ENCODE results near the gene TNS1. TPM values are rescaled to one million over a fixed set of nuclear protein-coding genes. Genes with fewer than 3 reads are reported as not detected.

Gene TNS1
- total and polyA plus RNA-seq, 9 of the 15 experiments (the other 6 are each of a cell fraction or from before 2014, with no cell fraction given) = 0.13 to 2.7 (median 0.77) TPM

DNA sequence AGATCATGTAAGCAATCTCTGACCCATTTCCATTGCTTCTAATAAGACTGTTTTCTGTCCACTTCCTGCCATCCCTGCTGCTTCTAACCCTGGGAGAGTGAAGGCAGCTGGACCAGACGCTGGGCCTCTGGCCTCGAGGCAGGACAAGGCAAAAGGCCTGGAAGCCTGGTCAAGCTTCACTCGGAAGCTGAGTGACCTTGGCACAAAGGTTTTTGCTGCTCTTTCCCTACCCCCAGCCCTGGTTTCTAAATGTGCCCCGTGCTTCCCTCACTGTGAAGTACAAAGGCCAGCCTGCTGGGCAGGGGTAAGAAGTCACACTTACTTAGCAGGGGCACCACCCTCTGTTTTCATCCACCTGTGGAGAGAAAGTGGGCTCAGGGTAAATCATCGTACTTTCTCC is 195.0 kb downstream of the TNS1 start (continued):
- TF ChIP-seq, protein P1, sequence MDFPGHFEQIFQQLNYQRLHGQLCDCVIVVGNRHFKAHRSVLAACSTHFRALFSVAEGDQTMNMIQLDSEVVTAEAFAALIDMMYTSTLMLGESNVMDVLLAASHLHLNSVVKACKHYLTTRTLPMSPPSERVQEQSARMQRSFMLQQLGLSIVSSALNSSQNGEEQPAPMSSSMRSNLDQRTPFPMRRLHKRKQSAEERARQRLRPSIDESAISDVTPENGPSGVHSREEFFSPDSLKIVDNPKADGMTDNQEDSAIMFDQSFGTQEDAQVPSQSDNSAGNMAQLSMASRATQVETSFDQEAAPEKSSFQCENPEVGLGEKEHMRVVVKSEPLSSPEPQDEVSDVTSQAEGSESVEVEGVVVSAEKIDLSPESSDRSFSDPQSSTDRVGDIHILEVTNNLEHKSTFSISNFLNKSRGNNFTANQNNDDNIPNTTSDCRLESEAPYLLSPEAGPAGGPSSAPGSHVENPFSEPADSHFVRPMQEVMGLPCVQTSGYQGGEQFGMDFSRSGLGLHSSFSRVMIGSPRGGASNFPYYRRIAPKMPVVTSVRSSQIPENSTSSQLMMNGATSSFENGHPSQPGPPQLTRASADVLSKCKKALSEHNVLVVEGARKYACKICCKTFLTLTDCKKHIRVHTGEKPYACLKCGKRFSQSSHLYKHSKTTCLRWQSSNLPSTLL (IDR thresholded peaks at IDR 0.05) = no peak
- TF ChIP-seq RFX1 (IDR thresholded peaks at IDR 0.05) = no peak

- Histone ChIP-seq H4K20me1 (replicated peaks; ENCODE audit: control insufficient read depth, insufficient read depth, low read length) (no peaks in the 10 kb centered on the region), H3K27ac (ENCODE audit: extremely low read depth, low read depth, low read length) (no peak overlapping the region), H3K9ac (ENCODE audit: insufficient read depth in 1 of 2, low read depth in 2 of 2, low read length in 2 of 2) (no peak overlapping the region), H3K79me2 (ENCODE audit: control insufficient read depth, insufficient read depth, low read length) (no peaks in the 10 kb centered on the region), H3K36me3 (ENCODE audit: control insufficient read depth, insufficient read depth, low read length) (no peaks in the 10 kb centered on the region), H3K4me3 (no peak overlapping the region), H3K9me3 (replicated peaks; ENCODE audit: control insufficient read depth, insufficient read depth, low read depth, low read length) (no peaks in the 10 kb centered on the region), H3K27me3 (ENCODE audit: control insufficient read depth in 2 of 2, insufficient read depth in 2 of 2, low read length in 2 of 2) (peaks cover 0 to 4% of the 10 kb centered on the region in 2 experiments; a peak in 3 of 5 replicates), H3K4me2 (ENCODE audit: insufficient read depth, low read length) (no peak overlapping the region), H2AFZ (ENCODE audit: low read depth, low read length) (no peak overlapping the region), H3K9me1 (ENCODE audit: control insufficient read depth, insufficient read depth, low read length) (no peaks in the 10 kb centered on the region), H3K4me1 (replicated peaks in 1 of 2; ENCODE audit: control insufficient read depth in 2 of 2, insufficient read depth in 2 of 2, low read length in 2 of 2) (peaks cover 0 to 17% of the 10 kb centered on the region in 2 experiments; a peak in 3 of 5 replicates)
- CTCF ChIA-PET (ENCODE audit: low intra/inter-chr PET ratio) = no interaction called here
- ATAC-seq = no peak
- in situ Hi-C loops (cut with MboI) (no loop called here), intact Hi-C loops (cut with micrococcal nuclease) (no loop called here)
- WGBS (ENCODE audit: insufficient coverage, low coverage, missing lambda C conversion rate) = 10% methylated on average over 3 of the region's 3 CpGs
- FAIRE-seq = no peak
- no peak for DNase-seq (ENCODE audit: extremely low read depth in 1 of 4, low spot score in 3 of 4)
- BruUV-seq (replicated peaks) = no TSS peak
- POLR2A ChIA-PET = no interaction called here
- TF ChIP-seq, protein P2, sequence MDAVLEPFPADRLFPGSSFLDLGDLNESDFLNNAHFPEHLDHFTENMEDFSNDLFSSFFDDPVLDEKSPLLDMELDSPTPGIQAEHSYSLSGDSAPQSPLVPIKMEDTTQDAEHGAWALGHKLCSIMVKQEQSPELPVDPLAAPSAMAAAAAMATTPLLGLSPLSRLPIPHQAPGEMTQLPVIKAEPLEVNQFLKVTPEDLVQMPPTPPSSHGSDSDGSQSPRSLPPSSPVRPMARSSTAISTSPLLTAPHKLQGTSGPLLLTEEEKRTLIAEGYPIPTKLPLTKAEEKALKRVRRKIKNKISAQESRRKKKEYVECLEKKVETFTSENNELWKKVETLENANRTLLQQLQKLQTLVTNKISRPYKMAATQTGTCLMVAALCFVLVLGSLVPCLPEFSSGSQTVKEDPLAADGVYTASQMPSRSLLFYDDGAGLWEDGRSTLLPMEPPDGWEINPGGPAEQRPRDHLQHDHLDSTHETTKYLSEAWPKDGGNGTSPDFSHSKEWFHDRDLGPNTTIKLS (IDR thresholded peaks at IDR 0.05; ENCODE audit: borderline replicate concordance, low read depth) = no peak
- TF ChIP-seq, protein P3, sequence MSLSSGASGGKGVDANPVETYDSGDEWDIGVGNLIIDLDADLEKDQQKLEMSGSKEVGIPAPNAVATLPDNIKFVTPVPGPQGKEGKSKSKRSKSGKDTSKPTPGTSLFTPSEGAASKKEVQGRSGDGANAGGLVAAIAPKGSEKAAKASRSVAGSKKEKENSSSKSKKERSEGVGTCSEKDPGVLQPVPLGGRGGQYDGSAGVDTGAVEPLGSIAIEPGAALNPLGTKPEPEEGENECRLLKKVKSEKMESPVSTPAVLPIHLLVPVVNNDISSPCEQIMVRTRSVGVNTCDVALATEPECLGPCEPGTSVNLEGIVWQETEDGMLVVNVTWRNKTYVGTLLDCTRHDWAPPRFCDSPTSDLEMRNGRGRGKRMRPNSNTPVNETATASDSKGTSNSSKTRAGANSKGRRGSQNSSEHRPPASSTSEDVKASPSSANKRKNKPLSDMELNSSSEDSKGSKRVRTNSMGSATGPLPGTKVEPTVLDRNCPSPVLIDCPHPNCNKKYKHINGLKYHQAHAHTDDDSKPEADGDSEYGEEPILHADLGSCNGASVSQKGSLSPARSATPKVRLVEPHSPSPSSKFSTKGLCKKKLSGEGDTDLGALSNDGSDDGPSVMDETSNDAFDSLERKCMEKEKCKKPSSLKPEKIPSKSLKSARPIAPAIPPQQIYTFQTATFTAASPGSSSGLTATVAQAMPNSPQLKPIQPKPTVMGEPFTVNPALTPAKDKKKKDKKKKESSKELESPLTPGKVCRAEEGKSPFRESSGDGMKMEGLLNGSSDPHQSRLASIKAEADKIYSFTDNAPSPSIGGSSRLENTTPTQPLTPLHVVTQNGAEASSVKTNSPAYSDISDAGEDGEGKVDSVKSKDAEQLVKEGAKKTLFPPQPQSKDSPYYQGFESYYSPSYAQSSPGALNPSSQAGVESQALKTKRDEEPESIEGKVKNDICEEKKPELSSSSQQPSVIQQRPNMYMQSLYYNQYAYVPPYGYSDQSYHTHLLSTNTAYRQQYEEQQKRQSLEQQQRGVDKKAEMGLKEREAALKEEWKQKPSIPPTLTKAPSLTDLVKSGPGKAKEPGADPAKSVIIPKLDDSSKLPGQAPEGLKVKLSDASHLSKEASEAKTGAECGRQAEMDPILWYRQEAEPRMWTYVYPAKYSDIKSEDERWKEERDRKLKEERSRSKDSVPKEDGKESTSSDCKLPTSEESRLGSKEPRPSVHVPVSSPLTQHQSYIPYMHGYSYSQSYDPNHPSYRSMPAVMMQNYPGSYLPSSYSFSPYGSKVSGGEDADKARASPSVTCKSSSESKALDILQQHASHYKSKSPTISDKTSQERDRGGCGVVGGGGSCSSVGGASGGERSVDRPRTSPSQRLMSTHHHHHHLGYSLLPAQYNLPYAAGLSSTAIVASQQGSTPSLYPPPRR (CRISPR knock-in tag; IDR thresholded peaks at IDR 0.05; ENCODE audit: borderline replicate concordance) = no peak
- TF ChIP-seq ZNF699 (CRISPR knock-in tag; IDR thresholded peaks at IDR 0.05; ENCODE audit: insufficient replicate concordance) (no peak), NFYB (IDR thresholded peaks at IDR 0.05; ENCODE audit: extremely low read depth, insufficient read length) (no peak), TAF1 (IDR thresholded peaks at IDR 0.05; ENCODE audit: control insufficient read depth, extremely low read depth, insufficient read depth, low read length, severe bottlenecking) (no peak)
- TF ChIP-seq, protein P4, sequence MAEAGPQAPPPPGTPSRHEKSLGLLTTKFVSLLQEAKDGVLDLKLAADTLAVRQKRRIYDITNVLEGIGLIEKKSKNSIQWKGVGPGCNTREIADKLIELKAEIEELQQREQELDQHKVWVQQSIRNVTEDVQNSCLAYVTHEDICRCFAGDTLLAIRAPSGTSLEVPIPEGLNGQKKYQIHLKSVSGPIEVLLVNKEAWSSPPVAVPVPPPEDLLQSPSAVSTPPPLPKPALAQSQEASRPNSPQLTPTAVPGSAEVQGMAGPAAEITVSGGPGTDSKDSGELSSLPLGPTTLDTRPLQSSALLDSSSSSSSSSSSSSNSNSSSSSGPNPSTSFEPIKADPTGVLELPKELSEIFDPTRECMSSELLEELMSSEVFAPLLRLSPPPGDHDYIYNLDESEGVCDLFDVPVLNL (CRISPR knock-in tag; IDR thresholded peaks at IDR 0.05; ENCODE audit: low read depth) = no peak
These were observed 195.8 kb downstream of the TNS1 start for GRCh38 chr2:217807025-217807424.

Data from K562 (cell line).